Dermis blood vessel endothelial cell (primary cell): ENCODE measurements around the gene ISLR. TPM values are rescaled to one million over a fixed set of nuclear protein-coding genes. Genes with fewer than 3 reads are reported as not detected.
"Not testable (repeated sequence)": the region's sequence is repeated elsewhere in the genome, so short reads cannot be mapped to it uniquely, and the experiment has no call there.

Source experiments
- DNase-seq: peaks from one replicate; pipeline ENCODE4 v3.0.0; 2010
- total RNA-seq: library from RNA; depleted of rRNA; stranded (reverse); fragments of >200 nt; gene quantifications from 2 replicates; pipeline ENCODE4 v1.2.3, GENCODE V29; 2014

Gene ISLR
- total RNA-seq, 1 donor from 2014 or later = 0.17 TPM

DNA sequence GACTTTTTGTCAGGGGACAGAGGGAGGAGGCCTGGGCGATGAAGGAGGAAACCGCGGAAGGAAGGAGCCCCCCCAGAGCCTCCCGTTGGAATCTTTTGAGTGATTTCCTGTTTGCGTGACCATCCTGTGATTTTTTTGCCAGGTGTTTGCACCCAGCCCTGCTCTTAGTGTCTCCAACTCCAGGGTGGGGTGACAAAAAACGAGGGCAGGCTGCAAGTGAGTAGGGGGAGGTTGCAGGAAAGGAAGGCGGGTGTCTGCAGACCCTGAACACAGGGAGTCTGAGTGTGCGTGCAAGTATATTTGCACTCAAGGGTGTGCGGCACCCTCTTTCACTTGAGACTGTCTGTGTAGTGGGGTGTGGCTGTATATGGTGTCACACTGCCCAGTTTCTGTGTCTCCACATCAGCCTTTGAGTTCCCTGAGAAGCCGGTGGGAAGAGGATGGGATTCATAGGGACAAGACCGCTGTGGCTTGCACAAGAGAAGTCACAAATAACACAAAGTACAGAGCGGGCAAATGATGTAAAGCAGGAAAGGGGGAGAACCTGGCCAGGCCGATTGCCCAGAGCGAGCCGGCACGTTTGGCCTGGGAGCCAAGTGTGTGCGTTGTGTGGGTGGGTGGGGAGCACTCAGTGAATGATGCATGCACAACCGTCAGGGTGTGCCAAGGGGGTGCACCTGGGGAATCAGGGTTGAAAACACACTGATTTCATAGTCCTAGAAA lies 36.5 kb upstream of the ISLR start:
- no peak for DNase-seq

DNA sequence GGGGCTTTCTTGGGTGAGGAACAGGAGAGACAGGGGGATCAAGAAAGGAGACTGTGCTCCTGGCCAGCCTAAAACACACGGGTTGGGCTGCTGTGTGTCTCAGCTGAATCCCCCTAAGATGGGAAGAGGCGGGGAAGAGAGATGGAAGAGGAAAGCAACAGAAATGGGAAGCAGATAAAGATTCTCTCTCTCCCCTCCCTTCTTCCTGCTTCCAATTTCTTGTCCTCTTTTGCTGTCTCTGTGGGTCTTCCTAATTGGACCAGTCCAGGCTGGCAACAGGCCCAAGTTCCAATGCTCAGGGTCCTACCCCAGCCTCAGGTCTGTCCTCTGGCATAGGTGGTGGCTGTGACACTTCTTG lies 36.0 kb upstream of the ISLR start:
- no peak for DNase-seq

DNA sequence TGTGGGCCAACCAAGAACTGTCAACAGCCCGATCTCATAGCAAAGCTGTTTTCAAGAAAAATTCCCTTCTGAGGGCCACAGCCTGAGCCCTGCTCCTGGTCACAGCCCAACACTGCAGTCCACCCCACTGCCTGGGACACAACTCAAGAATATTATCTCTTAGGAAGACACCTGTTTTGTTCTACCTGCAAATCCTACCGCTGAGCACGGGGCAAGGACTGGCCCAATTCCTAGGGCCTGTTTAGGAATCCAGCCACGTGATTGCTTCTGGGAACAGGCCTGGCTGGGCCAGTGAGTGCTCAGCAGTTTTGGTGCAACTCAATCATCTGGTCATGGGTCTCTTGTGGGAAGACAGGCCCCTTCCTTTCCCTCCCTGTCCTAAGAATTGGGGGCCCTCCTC lies 34.9 kb upstream of the ISLR start:
- no peak for DNase-seq

DNA sequence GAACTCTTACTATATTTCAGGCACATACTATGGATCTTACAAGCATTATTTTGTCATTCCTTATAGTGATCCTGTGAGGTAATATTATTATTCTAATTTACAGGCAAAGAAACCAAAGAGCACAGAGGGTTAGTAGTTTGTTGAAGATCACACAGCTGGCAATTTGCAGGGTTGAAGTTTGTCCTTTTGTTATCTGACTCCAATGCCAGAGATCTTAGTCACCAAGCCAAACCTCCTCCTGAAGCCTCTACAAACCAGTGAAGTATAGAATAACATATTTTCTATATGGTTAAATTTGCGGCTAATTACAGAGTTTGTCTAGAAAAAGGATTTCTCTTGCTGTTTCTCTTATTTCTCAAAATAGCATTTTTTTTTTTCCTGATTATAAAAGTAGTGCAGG lies 31.9 kb upstream of the ISLR start:
- DNase-seq = no peak

DNA sequence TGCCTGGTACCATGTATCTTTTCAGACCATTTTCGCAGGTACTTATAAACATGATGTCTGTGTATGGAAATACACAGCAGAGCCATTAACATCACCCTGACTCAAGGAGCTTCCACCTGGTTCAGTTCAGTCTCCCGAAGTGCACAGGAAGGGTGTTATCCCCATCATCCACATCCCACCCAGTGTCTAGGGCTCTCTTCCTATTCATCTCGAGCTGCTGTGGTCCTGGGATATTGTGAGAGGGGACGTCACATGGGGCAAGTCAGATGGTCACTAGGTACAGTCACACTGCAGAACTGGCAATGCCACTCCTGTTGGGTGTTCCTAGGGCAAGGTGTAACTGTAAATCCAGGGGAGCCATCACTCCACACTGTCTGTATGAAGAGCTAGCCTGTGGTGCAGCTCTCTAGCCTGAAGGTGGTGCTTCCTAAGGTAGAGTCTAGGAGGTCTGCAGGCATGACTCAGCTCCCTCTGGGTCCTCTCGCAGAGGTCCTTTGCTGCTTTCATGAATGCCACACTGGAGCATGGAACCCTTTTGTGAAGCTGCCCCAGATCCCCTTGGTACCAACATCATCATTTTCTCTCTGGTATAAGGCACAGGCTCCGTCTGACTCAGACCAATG lies 29.2 kb upstream of the ISLR start:
- no peak for DNase-seq

DNA sequence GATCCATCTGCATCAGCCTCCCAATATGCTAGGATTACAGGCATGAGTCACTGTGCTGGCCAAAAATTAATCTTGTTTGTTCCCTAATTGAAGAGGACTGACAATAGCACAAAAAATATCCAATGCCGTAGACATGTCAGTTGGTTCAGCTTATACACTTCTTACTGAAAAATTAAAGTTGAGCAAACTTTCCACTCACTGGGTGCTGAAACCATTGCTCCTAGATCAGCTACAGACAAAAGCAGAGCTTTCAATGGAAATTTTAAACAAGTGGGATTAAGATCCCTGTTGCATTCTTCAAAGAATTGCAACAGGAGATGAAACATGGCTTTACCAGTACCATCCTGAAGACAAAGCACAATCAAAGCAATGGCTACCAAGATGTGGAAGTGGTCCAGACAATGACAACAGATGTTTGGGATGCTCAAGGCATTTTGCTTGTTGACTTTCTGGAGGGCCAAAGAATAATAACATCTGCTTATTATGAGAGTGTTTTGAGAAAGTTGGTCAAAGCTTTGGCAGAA lies 27.2 kb upstream of the ISLR start:
- DNase-seq = no peak

DNA sequence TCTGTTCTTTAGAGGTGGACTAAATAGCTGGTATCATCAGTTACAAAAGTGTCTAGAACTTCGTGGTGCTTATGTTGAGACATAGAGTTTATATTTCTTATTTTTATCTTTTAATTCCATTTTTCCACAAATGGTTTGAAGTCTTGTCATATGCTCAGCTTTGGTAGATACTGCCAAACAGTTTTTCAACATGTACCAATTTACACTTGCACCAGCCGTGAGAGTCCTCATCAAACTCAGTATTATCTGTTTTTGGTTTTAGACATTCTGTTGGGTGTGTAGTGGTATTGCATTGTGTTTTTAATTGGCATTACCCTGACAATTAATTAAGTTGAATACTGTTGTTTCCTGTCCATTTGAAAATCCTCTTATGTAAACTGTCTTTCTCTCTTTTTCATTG lies 26.5 kb upstream of the ISLR start:
- no peak for DNase-seq

DNA sequence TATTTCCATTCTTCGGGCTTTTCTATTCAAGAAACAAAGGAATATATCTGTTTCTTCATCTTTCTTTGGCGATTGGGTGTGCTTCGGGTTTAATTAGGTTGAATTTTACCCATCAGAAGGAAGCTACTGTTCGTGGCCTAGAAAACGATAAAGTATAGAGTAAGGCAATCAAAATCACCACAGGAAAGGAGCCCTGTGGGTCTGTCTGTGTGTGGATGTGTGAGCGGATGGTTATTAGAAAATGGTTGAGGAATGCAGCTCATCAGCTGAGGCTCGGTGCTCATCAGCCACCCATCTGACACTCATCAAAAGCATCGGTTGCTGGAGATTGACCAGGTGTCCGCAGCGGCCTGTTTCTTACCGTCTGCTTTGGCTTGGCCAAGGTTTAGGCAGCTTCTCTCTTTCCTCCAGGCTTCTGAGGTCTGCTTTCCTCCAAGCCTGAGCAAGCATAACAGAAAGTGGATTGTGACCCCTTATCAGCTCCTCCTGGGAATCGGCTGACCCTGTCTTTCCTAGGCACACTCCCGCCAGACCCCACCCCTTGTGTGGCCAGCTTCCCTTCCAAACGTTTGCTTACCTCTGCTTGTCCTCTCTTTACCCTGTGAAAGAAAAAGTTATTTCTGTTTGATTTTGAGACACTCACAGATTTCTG lies 17.6 kb upstream of the ISLR start:
- DNase-seq = no peak

DNA sequence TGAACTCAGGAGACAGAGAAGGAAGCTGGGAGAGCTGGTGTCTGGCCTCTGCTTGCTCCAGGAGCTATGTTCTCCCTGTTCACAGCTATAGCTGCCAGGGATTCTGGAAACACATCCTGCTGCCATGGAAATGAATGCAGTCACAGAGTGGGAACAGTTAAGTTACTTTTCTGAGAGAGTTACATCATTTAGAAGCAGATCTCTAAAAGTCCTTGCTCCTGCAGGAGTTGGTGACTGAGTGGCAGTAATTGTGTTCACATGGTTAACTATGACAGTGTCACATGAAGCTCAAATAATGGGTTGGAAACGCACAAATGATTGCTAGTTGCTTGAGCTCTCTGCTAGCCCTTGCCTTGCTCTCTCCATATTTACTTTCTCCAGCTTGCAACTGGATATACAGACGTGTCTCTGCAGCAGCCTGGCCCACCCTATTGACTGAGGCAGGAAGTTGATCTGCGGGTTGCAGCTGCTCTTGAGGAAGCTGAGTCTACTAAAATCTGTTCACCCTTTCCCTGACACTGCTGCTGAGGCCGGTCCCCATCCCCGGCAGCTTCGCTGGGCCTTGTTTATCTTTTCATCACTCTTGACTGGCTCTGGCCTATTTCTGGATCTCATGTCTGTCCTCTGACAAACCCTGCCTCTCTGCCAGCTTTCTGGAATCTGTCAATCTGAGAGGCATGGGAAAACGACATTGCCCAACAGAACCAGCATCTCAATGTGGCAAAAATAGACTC lies 16.7 kb upstream of the ISLR start:
- no peak for DNase-seq

DNA sequence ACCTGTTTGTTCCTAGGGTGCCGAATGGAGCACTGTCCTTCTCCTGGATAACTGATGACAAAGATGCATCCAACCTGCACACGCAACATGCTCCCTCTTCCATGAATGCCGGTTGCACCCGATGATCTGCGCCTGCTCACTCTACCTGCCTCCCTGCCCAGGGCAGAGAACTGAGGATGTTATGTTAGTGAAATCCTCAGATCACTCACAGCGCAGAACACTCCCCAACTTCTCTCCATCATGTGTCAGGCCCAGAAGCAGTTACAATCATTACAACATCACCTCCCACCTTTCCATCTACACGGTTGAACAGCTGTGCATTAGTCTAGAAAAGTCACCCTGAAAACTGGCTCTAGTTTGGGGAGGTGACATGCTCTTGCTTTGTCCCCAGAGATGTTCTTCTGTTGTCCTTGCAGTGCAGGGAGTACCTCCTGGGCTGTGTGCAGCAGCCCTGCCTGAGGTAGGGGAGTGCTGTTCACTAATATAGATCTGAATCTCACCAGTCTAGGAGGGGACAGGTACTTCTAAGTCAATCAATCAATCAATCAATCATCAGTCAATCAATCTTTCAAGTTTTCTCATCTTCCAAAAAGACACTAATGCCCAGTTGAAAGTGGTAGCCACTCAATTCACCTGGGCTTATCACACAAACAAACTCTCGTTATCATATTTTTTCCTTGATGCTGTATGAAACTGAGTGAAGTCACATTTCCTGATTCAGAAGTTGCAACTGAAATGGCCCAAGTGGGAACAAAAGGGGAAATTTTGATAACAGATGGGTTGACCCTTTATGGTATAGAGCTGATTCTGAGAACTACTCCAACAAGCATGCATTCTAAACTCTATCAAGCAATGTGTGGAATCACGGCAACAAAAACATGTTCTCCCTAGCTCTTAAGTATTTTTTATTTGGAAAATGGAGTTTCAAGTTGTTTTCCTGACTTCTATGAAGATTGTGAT lies 15.4 kb upstream of the ISLR start:
- no peak for DNase-seq

DNA sequence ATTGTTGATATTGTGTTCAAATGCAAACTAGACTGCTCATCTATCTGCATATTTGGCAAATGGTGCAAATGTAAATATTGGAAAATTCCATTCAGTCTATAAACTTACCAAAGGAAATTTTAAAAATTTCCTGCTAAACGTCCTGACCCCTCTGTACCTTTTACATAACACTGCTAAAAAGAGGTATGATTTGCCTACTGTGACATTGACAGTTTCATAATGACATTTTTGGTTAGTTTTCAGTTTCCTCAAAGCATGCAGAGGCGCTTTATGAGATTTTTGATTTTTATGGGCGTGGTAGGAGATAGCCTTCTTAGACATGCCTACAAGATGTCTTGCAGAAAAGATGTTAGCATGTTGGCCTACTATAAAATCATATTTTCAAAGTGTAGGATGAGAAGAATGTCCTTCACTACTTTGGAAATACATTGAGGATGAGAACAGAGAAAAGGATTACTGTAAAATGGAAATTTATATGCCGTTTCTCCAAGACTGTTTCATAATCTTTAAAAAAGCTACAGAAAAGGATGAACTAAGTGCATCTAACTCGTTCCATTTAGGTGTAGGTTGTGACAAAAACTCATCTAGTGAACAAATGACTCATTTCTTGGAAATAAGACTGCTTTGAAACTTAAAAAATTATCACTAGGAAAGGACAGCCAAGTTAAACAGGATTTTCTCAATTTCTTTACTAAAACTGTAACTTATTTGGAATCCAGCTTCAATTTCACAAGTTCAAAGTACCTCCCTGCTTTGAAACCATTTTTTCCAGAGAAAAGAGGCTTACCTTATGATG lies 14.5 kb upstream of the ISLR start:
- DNase-seq = no peak

DNA sequence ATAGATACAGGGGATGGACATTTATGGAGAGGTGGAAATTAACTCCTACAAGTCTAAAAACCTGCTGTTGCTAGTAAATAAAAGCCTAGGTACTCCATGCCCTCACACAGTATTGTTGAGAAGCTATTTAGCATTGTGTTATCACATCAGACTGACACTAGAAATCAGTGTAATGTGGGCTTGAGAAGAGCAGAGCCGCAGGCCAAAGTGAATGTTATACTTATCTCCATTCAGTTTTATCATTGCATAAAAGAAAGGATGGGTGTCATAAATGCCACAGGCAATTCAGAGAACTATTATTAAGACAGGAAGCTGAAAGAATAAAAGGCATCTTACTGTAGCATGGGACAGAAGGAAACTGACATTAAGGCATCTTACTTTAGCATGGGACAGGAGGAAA lies 13.7 kb upstream of the ISLR start:
- DNase-seq = no peak

DNA sequence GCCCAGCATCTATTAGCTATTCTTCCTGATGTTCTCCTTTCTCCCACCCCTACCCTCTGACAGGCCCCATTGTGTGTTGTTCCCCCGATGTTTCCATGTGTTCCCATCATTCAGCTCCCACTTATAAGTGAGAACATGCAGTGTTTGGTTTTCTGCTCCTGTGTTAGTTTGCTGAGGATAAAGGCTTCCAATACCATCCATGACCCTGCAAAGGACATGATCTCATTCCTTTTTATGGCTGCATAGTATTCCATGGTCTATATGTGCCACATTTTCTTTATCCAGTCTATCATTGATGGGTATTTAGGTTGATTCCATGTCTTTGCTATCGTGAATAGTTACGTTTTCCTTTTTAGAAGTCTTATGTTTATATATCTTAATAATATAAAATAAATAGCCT lies 13.1 kb upstream of the ISLR start:
- not testable (repeated sequence) for DNase-seq

DNA sequence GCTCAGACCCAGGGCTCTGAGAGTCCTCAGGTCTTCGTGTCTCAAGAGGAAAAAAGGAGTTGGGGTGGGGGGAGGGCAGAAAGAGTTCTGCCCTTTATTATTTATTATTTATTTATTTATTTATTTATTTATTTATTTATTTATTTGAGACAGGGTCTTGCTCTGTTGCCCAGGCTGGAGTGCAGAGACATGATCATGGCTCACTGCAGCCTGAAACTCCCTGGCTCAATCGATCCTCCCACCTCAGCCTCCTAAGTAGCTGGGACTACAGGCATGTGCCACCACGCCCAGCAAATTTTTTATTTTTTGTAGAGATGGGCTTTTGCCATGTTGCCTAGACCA lies 11.3 kb upstream of the ISLR start:
- not testable (repeated sequence) for DNase-seq

DNA sequence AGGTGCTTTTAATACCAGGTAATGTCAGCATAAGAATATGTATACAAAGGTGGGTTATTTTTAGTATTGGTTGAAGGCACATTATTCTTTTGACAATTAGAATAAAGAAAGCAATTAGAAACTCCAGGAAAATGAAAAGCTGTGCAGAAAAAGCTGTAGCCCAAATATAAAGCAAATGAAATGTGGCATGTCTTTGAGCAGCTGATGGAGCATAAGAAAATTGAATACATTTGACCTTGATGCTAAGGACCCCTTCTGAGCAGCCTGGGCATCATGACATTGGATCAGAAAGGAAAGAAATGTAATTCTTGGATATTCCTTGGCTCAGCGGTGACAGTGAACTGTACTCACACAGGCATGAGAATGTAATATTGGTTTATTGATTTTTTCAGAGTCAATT lies 8.0 kb upstream of the ISLR start:
- DNase-seq = no peak

DNA sequence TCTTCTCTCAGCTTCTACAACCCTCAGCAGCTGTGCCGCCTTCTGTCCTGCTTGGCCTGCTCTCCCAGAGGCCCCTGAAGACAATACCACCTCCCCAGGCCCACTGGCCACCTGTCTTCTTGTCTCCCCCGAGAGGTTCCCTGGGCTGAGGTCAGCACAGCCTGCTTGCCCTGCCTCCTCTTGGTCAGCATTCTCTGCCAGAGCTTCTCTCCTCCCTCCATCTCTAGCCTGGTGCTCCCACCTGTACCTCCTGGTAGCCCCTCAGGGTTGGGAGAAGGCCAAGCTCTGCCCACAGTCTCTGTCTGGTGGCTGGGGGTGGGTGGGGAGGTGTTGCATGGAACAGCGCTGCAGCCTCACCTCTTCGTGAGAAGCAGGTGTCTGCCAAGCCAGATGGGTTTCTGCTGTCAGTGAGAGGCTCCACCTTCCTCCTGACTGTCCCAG lies 5.6 kb upstream of the ISLR start:
- no peak for DNase-seq

DNA sequence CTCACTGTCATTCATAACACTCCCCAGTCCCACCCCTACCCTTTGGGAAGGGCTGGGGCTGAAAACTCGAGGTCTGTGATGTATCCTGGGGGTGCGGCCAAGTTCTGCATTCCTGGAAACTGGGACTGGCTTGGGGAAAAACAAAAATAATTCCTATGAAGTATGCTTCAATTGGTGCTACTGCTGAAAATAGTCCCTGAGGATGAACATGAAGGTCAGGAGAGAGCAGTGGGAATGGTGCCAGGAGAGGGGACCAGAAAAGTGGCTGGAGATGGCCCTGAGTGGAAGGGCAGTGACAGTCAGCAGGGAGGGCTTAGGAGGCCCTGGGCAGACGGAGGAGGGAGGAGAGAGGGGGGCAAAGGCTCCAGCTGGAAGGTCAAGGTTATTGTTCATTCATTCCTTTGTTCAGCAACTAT lies 4.8 kb upstream of the ISLR start:
- no peak for DNase-seq

DNA sequence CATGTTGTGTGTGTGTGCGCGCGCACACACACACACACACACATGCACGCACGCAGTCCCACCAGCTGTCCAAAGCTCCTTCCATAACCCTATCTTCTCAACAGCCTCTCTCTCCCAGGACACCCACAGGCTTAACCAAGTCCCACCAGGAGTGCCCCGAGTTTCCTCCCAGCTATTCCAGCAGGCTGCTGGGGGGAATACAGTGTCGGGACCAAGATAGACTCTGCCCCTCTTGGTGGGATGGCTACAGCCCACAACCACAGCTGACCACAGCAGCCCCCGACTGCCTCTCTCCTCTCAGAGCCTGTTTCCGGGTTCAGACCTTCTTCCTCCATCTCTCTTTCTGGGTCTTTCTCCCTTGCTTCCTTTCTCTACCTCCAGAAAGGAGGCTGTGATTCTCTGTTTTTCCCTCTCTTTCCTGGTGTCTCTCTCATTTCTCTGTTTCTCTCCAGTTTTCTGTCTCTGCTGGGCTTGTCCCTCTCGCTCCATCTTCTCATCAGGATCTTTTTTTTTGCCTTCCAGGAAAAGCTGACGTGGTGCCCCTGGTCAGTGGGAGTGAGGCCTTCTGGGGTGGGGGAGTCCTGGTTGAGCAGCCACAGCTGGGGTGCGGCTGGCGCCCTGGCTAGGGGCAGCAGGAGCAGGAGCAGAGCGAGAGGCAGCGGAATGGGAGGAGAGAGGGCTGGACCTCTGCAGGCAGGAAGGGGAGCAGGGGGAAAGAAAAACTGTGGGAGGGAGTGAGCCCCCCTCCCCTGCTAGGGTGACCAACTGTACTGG lies 3.3 kb upstream of the ISLR start:
- DNase-seq = no peak

DNA sequence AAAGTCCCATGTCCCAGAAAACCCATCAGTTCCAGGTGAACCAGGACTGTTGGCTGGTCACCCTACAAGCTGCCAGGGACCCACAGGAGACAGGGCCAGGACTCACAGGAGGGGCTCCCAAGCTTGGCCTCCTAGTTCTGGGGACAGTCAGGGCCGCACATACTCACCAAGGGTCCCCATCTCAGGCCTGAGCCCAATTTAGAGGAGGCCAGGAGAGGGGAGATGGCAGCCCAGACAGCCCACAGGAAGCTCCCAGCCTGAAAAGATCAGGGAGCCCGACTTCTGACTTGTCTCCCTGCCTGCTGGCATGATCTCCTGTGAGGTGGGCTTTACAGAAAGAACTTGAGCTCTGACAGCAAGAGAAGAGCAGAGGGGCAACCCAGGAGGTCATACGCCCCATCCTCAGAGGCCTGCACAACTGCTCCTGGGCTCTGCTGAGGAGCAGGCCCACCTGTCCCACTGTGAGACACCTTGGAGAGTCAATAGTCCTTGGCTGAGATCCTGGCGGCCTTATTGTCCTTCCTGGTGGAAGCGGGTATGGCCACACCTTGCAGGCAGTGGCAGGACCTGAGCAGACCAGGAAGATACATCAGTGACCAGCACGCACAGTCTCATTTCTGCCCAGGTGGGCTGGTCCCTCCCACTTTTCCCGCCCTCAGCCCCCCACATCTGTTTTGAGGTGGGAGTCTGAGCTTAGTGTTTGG lies 2.5 kb upstream of the ISLR start:
- DNase-seq = no peak
